AG04450 (cell line): Measurements from ENCODE around the gene RHEX. TPM values are rescaled to one million over a fixed set of nuclear protein-coding genes. Genes with fewer than 3 reads are reported as not detected.
"Not testable (repeated sequence)": the region's sequence is repeated elsewhere in the genome, so short reads cannot be mapped to it uniquely, and the experiment has no call there.

ENCODE experiments used
- CTCF ChIA-PET: fragments of 300-600, 350-600 bp; formaldehyde crosslinking; extraction: SDS; loops from one replicate; lab custom pipeline; 2022; ENCODE audit warnings: antibody characterized with exemption, inconsistent platforms; lab: Charles Lee
- POLR2A ChIA-PET: fragments of 350-600 bp; formaldehyde crosslinking; extraction: SDS; loops from one replicate; lab custom pipeline; 2021; ENCODE audit warnings: antibody characterized with exemption, inconsistent platforms; lab: Yijun Ruan, JAX
- DNase-seq: peaks from one replicate; pipeline ENCODE4 v3.0.0-alpha.2; 2011; ENCODE audit warnings: low read depth, low spot score
- H3K27ac ChIP-seq: one replicate; pipeline ENCODE4 v1.5.1; 2012; ENCODE audit warnings: low read depth, low read length, control low read depth
- H3K27me3 ChIP-seq: one replicate; pipeline ENCODE4 v1.6.0; 2012; ENCODE audit warnings: low read length; ENCODE audit not compliant: control insufficient read depth, insufficient read depth
- H3K4me3 ChIP-seq: 2 replicates; pipeline ENCODE4 v1.5.1; 2011; ENCODE audit warnings: mild to moderate bottlenecking, low read depth, low read length, control low read depth
- H3K9me3 ChIP-seq: 2 replicates; pipeline ENCODE4 v1.5.1; 2012; ENCODE audit warnings: low read length; ENCODE audit not compliant: control insufficient read depth, insufficient read depth
- polyA plus RNA-seq: library from polyadenylated mRNA; depleted of rRNA; stranded (reverse); fragments of >200 nt; gene quantifications from 2 replicates; pipeline ENCODE4 v1.2.3, GENCODE V29; 2011
- TF ChIP-seq, protein P1 (sequence below): IDR thresholded peaks from 2 replicates; pipeline ENCODE4 v1.5.1; 2011; ENCODE audit warnings: low read depth, low read length, control low read depth, inconsistent platforms

Gene RHEX
- polyA plus RNA-seq, 1 experiment: not detected

DNA sequence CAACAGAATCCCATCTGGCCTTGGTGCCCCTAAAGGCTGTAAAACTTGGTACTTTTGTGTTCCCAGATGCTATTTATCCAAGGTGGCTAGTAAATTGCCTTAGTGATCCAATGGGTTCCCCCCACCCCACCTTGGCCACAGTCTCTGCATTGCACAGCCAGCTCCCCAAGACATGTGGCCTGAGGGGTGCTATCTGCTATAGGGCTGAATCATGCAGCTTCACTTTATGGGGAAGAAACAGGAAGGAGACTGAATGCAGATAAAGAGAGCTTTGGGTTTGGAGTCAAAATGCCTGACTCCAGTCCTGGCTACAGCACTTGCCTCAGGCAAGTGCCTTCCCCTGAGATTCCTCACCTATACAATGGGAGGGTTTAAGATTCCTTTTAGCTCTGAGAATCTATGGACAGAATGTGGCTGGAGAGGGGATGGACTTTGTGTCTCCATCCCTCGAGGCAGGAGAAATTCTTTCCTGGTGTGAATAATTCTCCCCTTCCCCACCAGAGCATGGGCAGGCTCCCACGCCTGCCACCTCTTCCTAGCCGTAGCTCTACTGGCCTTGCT is 6.5 kb downstream of the RHEX start:
- ChIA-PET POLR2A (no interaction called here), CTCF (no interaction called here)
- no peak for DNase-seq
- TF ChIP-seq, protein P1, sequence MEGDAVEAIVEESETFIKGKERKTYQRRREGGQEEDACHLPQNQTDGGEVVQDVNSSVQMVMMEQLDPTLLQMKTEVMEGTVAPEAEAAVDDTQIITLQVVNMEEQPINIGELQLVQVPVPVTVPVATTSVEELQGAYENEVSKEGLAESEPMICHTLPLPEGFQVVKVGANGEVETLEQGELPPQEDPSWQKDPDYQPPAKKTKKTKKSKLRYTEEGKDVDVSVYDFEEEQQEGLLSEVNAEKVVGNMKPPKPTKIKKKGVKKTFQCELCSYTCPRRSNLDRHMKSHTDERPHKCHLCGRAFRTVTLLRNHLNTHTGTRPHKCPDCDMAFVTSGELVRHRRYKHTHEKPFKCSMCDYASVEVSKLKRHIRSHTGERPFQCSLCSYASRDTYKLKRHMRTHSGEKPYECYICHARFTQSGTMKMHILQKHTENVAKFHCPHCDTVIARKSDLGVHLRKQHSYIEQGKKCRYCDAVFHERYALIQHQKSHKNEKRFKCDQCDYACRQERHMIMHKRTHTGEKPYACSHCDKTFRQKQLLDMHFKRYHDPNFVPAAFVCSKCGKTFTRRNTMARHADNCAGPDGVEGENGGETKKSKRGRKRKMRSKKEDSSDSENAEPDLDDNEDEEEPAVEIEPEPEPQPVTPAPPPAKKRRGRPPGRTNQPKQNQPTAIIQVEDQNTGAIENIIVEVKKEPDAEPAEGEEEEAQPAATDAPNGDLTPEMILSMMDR: no peak
- Histone ChIP-seq H3K9me3 (peaks cover 3% of the 10 kb centered on the region; the same call in 1 of the 2 replicates), H3K27me3 (peaks cover 15% of the 10 kb centered on the region), H3K27ac (no peak overlapping the region), H3K4me3 (no peak overlapping the region)

DNA sequence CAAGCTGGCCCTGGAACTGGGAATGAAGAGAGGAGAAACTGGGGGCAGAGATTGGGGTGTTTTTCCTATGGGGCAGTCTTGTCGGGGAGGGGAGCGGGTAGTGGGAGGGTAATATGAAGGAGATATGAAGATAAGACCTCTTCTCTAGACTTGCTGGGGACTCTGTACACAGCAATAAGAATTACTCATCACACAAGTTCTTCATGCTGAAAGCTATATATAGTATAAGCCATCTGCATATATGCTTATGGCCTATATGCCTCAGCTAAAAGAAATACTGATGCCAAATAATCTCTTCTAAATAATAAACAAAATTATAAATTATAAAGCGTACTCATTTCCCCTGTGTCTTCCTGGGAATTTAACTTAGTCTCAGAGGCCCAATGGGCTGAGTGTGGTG is 7.9 kb downstream of the RHEX start:
- no peak for DNase-seq
- Histone ChIP-seq H3K4me3 (no peak overlapping the region), H3K27me3 (peaks cover 21% of the 10 kb centered on the region), H3K27ac (no peak overlapping the region), H3K9me3 (peaks cover 3% of the 10 kb centered on the region; the same call in 1 of the 2 replicates)
- TF ChIP-seq, protein P1: no peak
- ChIA-PET CTCF (interaction anchor here (1.5 kb wide), 1 partner anchor 31 kb away, joined by 5 read pairs; no protein-coding TSS in a partner anchor), POLR2A (no interaction called here)

DNA sequence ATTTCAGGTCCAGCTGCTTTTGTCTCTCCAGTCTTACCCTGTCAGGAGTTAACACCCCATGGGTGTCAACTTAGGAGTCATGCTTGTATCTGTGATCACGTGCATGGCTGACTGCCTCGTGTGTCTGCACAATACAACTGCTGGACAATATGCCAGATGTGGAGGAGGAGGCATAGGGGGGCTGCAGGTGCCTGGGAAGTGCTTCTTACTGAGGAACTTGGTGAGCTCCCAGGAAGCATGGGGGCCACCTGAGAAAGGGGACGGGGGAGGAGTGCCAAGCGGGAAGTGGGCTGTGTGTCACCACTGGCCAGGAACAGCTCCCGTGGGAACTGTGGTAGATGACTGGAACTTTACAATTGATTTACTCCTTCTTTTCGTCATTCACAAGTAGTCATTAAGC is 9.5 kb downstream of the RHEX start:
- H3K4me3 ChIP-seq: no peak overlapping the region
- H3K27ac ChIP-seq: no peak overlapping the region
- ChIA-PET CTCF (no interaction called here), POLR2A (no interaction called here)
- DNase-seq: no peak
- H3K27me3 ChIP-seq: peaks cover 25% of the 10 kb centered on the region
- TF ChIP-seq, protein P1: no peak
- H3K9me3 ChIP-seq: peaks cover 3% of the 10 kb centered on the region; the same call in 1 of the 2 replicates

DNA sequence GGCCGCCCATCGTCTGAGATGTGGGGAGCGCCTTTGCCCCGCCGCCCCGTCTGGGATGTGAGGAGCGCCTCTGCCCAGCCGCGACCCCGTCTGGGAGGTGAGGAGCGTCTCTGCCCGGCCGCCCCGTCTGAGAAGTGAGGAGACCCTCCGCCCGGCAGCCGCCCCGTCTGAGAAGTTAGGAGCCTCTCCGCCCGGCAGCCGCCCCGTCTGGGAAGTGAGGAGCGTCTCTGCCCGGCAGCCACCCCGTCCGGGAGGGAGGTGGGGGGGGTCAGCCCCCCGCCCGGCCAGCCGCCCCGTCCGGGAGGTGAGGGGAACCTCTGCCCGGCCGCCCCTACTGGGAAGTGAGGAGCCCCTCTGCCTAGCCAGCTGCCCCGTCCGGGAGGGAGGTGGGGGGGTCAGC is 11.0 kb downstream of the RHEX start:
- POLR2A ChIA-PET, DNase-seq, CTCF ChIA-PET, H3K4me3 ChIP-seq, H3K9me3 ChIP-seq, H3K27ac ChIP-seq: not testable (repeated sequence)
- peaks cover 34% of the 10 kb centered on the region for H3K27me3 ChIP-seq

DNA sequence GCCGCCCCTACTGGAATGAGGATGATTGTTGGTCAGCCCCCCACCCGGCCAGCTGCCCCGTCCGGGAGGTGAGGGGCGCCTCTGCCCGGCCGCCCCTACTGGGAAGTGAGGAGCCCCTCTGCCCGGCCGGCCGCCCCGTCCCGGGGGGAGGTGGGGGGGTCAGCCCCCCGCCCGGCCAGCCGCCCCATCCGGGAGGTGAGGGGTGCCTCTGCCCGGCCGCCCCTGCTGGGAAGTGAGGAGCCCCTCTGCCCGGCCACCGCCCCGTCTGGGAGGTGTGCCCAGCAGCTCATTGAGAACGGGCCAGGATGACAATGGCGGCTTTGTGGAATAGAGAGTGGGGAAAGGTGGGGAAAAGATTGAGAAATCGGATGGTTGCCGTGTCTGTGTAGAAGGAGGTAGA is 11.5 kb downstream of the RHEX start:
- CTCF ChIA-PET, H3K4me3 ChIP-seq, H3K27ac ChIP-seq, POLR2A ChIA-PET, DNase-seq, H3K9me3 ChIP-seq: not testable (repeated sequence)
- peaks cover 33% of the 10 kb centered on the region for H3K27me3 ChIP-seq

DNA sequence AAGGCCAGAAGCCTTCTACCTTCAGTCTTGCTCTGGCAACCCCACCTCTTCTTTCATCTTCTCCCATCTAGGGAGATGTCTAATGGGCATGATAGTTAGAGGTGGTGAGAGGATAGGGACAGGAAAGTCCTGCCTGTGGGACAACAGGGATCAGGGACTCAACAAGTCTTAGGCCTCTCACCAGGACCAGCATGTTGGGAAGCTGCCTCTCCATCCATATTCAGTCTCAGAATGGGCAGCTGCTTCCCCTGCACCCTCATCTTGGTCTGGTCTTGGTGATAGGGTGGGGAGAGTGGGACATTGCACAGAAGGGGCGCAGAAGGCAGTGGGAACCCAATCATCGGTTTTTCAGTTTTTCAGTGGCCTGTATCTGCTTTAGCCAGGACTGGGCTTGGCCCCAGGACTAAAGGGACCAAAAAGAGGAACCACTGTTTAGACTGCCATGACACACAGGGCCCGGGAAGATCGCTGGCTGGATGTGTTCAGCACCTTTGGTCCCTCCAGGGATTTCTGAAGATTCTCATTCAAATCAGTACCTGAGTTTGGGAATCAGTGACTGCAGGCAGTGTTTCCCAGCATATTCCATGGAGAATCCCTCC is 12.7 kb downstream of the RHEX start:
- Histone ChIP-seq H3K4me3 (no peak overlapping the region), H3K27ac (no peak overlapping the region), H3K9me3 (peaks cover 3% of the 10 kb centered on the region; the same call in 1 of the 2 replicates), H3K27me3 (peaks cover 31% of the 10 kb centered on the region)
- POLR2A ChIA-PET: no interaction called here
- TF ChIP-seq, protein P1: no peak
- no peak for DNase-seq
- CTCF ChIA-PET: no interaction called here
